Astrocyte (in vitro differentiated cells and primary cell): ENCODE results near the gene CCDC197.

ENCODE experiments used
- EZH2 ChIP-seq: IDR thresholded peaks from 2 replicates; pipeline ENCODE4 v1.6.1; 2012; ENCODE audit warnings: mild to moderate bottlenecking, low read length, inconsistent platforms; ENCODE audit not compliant: insufficient read depth
- TF ChIP-seq, protein P1 (sequence below): IDR thresholded peaks from 2 replicates; pipeline ENCODE4 v1.5.1; 2011; ENCODE audit warnings: low read depth, mild to moderate bottlenecking, inconsistent platforms, low read length, moderate library complexity; ENCODE audit not compliant: insufficient read depth

- TF ChIP-seq, protein P1, sequence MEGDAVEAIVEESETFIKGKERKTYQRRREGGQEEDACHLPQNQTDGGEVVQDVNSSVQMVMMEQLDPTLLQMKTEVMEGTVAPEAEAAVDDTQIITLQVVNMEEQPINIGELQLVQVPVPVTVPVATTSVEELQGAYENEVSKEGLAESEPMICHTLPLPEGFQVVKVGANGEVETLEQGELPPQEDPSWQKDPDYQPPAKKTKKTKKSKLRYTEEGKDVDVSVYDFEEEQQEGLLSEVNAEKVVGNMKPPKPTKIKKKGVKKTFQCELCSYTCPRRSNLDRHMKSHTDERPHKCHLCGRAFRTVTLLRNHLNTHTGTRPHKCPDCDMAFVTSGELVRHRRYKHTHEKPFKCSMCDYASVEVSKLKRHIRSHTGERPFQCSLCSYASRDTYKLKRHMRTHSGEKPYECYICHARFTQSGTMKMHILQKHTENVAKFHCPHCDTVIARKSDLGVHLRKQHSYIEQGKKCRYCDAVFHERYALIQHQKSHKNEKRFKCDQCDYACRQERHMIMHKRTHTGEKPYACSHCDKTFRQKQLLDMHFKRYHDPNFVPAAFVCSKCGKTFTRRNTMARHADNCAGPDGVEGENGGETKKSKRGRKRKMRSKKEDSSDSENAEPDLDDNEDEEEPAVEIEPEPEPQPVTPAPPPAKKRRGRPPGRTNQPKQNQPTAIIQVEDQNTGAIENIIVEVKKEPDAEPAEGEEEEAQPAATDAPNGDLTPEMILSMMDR = no peak
- no peak for TF ChIP-seq EZH2
Measured at GRCh38 chr14:93963692-93964091, 33.4 kb upstream of the CCDC197 start.
